Neural progenitor cell (in vitro differentiated cells): Measurements from ENCODE around the gene NOTCH1. TPM values are rescaled to one million over a fixed set of nuclear protein-coding genes. Genes with fewer than 3 reads are reported as not detected.
A peak's percentile ranks its signal among the peaks of the same experiment; 100 is the strongest.

Source experiments
- DNase-seq: peaks from one replicate; pipeline ENCODE4 v3.0.0-alpha.2; 2016; ENCODE audit warnings: low spot score
- H2AFZ ChIP-seq: fragments of 200-600 bp; sonication (generic); replicated peaks from 2 replicates; pipeline ENCODE4 v1.6.1; 2016; ENCODE audit warnings: antibody characterized with exemption
- H3F3A ChIP-seq: fragments of 200-600 bp; sonication (generic); 2 replicates; pipeline ENCODE4 v1.6.1; 2016; ENCODE audit warnings: antibody characterized with exemption, low read depth
- H3K27ac ChIP-seq: fragments of 200-600 bp; sonication (generic); 2 replicates; pipeline ENCODE4 v1.5.1; 2016; ENCODE audit warnings: mild to moderate bottlenecking
- H3K27me3 ChIP-seq: fragments of 200-600 bp; sonication (generic); 2 replicates; pipeline ENCODE4 v1.6.1; 2016; ENCODE audit warnings: mild to moderate bottlenecking, moderate library complexity
- H3K36me3 ChIP-seq: fragments of 200-600 bp; sonication (generic); 2 replicates; pipeline ENCODE4 v1.5.1; 2016
- H3K4me1 ChIP-seq: fragments of 200-600 bp; sonication (generic); 2 replicates; pipeline ENCODE4 v1.6.1; 2016; ENCODE audit warnings: mixed run types
- H3K4me2 ChIP-seq: fragments of 200-600 bp; sonication (generic); 2 replicates; pipeline ENCODE4 v1.6.1; 2016
- H3K4me3 ChIP-seq: fragments of 200-600 bp; sonication (generic); 2 replicates; pipeline ENCODE4 v1.5.1; 2016
- H3K79me2 ChIP-seq: fragments of 200-600 bp; sonication (generic); 2 replicates; pipeline ENCODE4 v1.6.1; 2016; ENCODE audit warnings: low read depth
- H3K9ac ChIP-seq: fragments of 200-600 bp; sonication (generic); 2 replicates; pipeline ENCODE4 v1.6.1; 2016
- H3K9me3 ChIP-seq: fragments of 200-600 bp; sonication (generic); 2 replicates; pipeline ENCODE4 v1.5.1; 2016; ENCODE audit warnings: low read depth
- H4K20me1 ChIP-seq: fragments of 200-600 bp; sonication (generic); 2 replicates; pipeline ENCODE4 v1.6.1; 2016; ENCODE audit warnings: low read depth
- H3K27ac Mint-ChIP-seq: 3 replicates; pipeline ENCODE4 v1.8.0; 2021; ENCODE audit warnings: mixed read lengths
- H3K27me3 Mint-ChIP-seq: 2 replicates; pipeline ENCODE4 v1.8.0; 2022; ENCODE audit warnings: low read depth, mild to moderate bottlenecking, inconsistent platforms, moderate library complexity, mixed read lengths; ENCODE audit not compliant: insufficient read depth
- H3K36me3 Mint-ChIP-seq: 3 replicates; pipeline ENCODE4 v1.8.0; 2021; ENCODE audit warnings: mixed read lengths
- H3K4me1 Mint-ChIP-seq: 3 replicates; pipeline ENCODE4 v1.8.0; 2021; ENCODE audit warnings: mixed read lengths
- H3K4me3 Mint-ChIP-seq: 3 replicates; pipeline ENCODE4 v1.8.0; 2021; ENCODE audit warnings: mild to moderate bottlenecking, moderate library complexity, mixed read lengths
- H3K9me3 Mint-ChIP-seq: 3 replicates; pipeline ENCODE4 v1.8.0; 2020; ENCODE audit warnings: mixed read lengths
- EZH2 ChIP-seq: fragments of 200-600 bp; sonication (generic); IDR thresholded peaks from 2 replicates; pipeline ENCODE4 v1.6.1; 2017; ENCODE audit warnings: antibody characterized with exemption, mild to moderate bottlenecking, moderate library complexity
- EZH2phosphoT487 ChIP-seq: fragments of 200-600 bp; sonication (generic); IDR thresholded peaks from 2 replicates; pipeline ENCODE4 v1.6.1; 2017; ENCODE audit warnings: antibody characterized with exemption
- total RNA-seq: library from RNA; depleted of rRNA; stranded (reverse); fragments of >200 nt; gene quantifications from 2 replicates; pipeline ENCODE4 v1.2.3, GENCODE V29; 2015; ENCODE audit warnings: low replicate concordance
- TF ChIP-seq, protein P1 (sequence below): fragments of 200-600 bp; sonication (generic); IDR thresholded peaks from 2 replicates; pipeline ENCODE4 v1.5.1; 2017; ENCODE audit warnings: antibody characterized with exemption, mild to moderate bottlenecking

The NOTCH1 gene
- total RNA-seq, 1 donor from 2014 or later, result 11.7 TPM

DNA sequence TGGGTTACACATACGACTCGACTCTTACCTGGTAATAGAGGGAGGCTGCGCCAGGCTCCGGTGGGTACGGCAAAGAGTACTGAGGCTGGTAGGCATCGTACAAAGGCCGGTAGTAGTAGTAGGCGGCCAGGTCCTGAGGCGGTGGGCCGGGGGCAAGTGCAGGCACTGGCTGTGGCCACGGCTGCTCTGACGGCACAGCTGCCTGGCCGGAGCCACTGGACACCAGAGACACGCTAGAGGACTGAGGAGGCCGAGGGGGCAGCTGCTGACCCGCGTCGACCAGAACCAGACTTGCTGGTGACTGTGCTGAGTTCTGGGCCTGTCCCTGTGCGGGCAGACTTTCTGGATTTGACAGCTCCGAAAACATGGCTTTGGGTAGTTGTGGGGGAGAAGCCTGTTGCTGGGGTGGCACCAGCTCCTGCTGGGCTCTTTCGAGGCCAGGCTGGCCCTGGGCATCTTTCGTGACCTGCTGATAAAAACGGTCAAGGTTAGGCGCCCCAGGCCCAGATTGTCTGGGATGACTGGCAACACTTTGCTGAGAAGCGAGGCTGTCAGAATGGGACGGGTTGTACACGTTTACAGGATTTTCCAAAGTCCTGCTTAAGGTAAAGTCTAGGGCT lies 71.7 kb downstream of the NOTCH1 start:
- Mint-ChIP-seq H3K9me3 (no peaks in the 10 kb centered on the region), H3K36me3 (peaks cover 13% of the 10 kb centered on the region), H3K4me1 (no peaks in the 10 kb centered on the region), H3K27me3 (peaks cover 2% of the 10 kb centered on the region), H3K4me3 (no peak overlapping the region), H3K27ac (no peak overlapping the region)
- peaks cover 64% of the 10 kb centered on the region for H4K20me1 ChIP-seq
- H3K4me3 ChIP-seq, result no peak overlapping the region
- no peaks in the 10 kb centered on the region for H3F3A ChIP-seq
- H3K4me2 ChIP-seq, result no peak overlapping the region
- no peaks in the 10 kb centered on the region for H3K4me1 ChIP-seq
- no peak for DNase-seq
- no peaks in the 10 kb centered on the region for H3K36me3 ChIP-seq
- no peak overlapping the region for H3K27ac ChIP-seq
- H3K79me2 ChIP-seq, result peaks cover 64% of the 10 kb centered on the region
- H3K9ac ChIP-seq, result no peak overlapping the region
- H3K9me3 ChIP-seq, result no peaks in the 10 kb centered on the region
- TF ChIP-seq, protein P1, sequence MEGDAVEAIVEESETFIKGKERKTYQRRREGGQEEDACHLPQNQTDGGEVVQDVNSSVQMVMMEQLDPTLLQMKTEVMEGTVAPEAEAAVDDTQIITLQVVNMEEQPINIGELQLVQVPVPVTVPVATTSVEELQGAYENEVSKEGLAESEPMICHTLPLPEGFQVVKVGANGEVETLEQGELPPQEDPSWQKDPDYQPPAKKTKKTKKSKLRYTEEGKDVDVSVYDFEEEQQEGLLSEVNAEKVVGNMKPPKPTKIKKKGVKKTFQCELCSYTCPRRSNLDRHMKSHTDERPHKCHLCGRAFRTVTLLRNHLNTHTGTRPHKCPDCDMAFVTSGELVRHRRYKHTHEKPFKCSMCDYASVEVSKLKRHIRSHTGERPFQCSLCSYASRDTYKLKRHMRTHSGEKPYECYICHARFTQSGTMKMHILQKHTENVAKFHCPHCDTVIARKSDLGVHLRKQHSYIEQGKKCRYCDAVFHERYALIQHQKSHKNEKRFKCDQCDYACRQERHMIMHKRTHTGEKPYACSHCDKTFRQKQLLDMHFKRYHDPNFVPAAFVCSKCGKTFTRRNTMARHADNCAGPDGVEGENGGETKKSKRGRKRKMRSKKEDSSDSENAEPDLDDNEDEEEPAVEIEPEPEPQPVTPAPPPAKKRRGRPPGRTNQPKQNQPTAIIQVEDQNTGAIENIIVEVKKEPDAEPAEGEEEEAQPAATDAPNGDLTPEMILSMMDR, result no peak
- no peak for TF ChIP-seq EZH2
- TF ChIP-seq EZH2phosphoT487, result no peak
- H3K27me3 ChIP-seq, result no peaks in the 10 kb centered on the region
- H2AFZ ChIP-seq, result no peak overlapping the region

DNA sequence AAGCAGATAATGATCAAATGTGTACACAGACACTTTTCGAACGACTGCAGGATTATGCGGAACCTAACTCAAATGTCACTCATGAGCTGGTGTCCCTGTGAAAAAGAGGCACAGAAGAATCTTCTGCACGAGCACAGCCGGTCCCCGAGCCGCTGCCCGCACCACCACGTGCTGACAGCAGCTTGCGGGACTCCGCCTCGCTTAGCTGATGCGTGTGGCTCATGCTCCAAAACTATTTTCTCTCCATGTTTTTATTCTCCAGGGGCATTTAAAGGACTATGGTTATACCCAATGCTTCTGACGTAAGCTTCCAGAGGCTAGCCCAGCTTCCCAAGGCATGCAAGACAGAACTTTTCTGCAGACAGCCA lies 72.5 kb downstream of the NOTCH1 start:
- no peak overlapping the region for H3K27ac Mint-ChIP-seq

DNA sequence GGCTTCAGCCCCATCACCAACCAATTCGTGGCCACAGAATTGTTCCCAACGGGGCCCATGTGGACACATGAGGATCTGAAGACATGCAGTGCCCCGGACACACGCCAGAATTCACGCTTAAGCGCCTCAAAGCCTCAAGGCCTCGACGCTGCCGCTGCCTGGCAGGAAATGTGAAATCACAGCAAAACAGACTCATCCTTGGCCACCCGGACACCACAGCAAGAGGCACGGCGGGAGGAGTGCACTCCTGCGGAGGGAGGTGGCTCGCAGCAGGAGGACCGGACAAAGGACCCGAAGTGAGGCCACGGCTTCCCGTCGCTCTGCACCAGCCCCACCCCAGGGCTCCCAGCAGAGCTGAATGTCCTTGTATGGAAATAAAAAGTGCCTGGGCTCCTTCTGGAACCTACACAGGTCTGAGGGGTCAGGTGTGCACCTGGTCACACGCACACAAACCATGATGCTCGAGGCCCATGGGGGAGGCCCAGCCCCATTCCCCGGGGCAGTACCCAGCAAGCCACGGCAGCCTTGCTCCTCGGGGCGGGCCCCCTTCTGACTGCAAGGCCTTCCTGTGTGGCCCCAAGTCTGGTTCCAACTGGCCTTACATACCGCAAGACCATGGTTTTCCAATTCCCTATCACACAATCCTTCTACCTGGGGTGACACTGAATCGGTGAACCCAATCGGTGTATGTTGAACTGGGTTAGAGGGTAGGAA lies 73.1 kb downstream of the NOTCH1 start:
- Histone ChIP-seq H3F3A (no peaks in the 10 kb centered on the region), H3K79me2 (peaks cover 51% of the 10 kb centered on the region), H3K36me3 (no peaks in the 10 kb centered on the region), H3K27me3 (no peaks in the 10 kb centered on the region), H4K20me1 (peaks cover 60% of the 10 kb centered on the region), H3K27ac (no peak overlapping the region), H2AFZ (no peak overlapping the region), H3K9ac (peak overlapping the region; percentile 32), H3K4me1 (no peaks in the 10 kb centered on the region), H3K4me2 (no peak overlapping the region), H3K4me3 (no peak overlapping the region), H3K9me3 (no peaks in the 10 kb centered on the region)
- DNase-seq, result no peak
- Mint-ChIP-seq H3K27me3 (peaks cover 2% of the 10 kb centered on the region), H3K9me3 (no peaks in the 10 kb centered on the region), H3K36me3 (peaks cover 12% of the 10 kb centered on the region), H3K4me1 (no peaks in the 10 kb centered on the region), H3K27ac (no peak overlapping the region), H3K4me3 (no peak overlapping the region)
- TF ChIP-seq, protein P1, result no peak
- no peak for TF ChIP-seq EZH2phosphoT487
- TF ChIP-seq EZH2, result no peak

More for the DNA sequence above, 72.5 kb downstream of the NOTCH1 start:
- Histone ChIP-seq H3K4me3 (no peak overlapping the region), H3K4me2 (no peak overlapping the region), H3F3A (no peaks in the 10 kb centered on the region), H3K27me3 (no peaks in the 10 kb centered on the region), H2AFZ (no peak overlapping the region), H3K36me3 (no peaks in the 10 kb centered on the region), H3K27ac (no peak overlapping the region), H3K9ac (no peak overlapping the region), H4K20me1 (peaks cover 64% of the 10 kb centered on the region), H3K4me1 (no peaks in the 10 kb centered on the region), H3K79me2 (peaks cover 56% of the 10 kb centered on the region), H3K9me3 (no peaks in the 10 kb centered on the region)
- Mint-ChIP-seq H3K36me3 (peaks cover 13% of the 10 kb centered on the region), H3K27me3 (peaks cover 2% of the 10 kb centered on the region), H3K4me1 (no peaks in the 10 kb centered on the region), H3K4me3 (no peak overlapping the region), H3K9me3 (no peaks in the 10 kb centered on the region)
- no peak for DNase-seq
- TF ChIP-seq EZH2phosphoT487 (no peak), EZH2 (no peak)
- TF ChIP-seq, protein P1, result no peak
